SK-N-SH (cell line): ENCODE data around the gene LRRC37B.
"Not testable (repeated sequence)": the region's sequence is repeated elsewhere in the genome, so short reads cannot be mapped to it uniquely, and the experiment has no call there.

ENCODE experiments used
- CTCF ChIP-seq: fragments of 200-600 bp; sonication (generic); IDR thresholded peaks from 2 replicates; pipeline ENCODE4 v1.6.1; 2017; ENCODE audit warnings: antibody characterized with exemption, mild to moderate bottlenecking, moderate library complexity
- EP300 ChIP-seq, 2 experiments: IDR thresholded peaks; 2 replicates each; pipeline versions ENCODE4 v1.4.0 to v1.6.1; 2012; ENCODE audit warnings: borderline replicate concordance in 1 of 2, low read depth in 1 of 2, low read length in 1 of 2
- MEF2A ChIP-seq: IDR thresholded peaks from 2 replicates; pipeline ENCODE4 v1.4.0; 2012; ENCODE audit warnings: low read depth, borderline replicate concordance
- NFIC ChIP-seq: IDR thresholded peaks from 2 replicates; pipeline ENCODE4 v1.4.0; 2012; ENCODE audit warnings: borderline replicate concordance
- POLR2AphosphoS5 ChIP-seq: IDR thresholded peaks from 2 replicates; pipeline ENCODE4 v1.6.1; 2012; ENCODE audit warnings: low read depth, low read length
- RAD21 ChIP-seq: IDR thresholded peaks from 2 replicates; pipeline ENCODE4 v1.6.1; 2012; ENCODE audit warnings: mild to moderate bottlenecking, low read length
- REST ChIP-seq: IDR thresholded peaks from 2 replicates; pipeline ENCODE4 v1.6.1; 2012; ENCODE audit warnings: mild to moderate bottlenecking, low read depth, low read length, moderate library complexity
- RXRA ChIP-seq: IDR thresholded peaks from 2 replicates; pipeline ENCODE4 v1.4.0; 2012; ENCODE audit warnings: low read depth, mild to moderate bottlenecking, borderline replicate concordance
- SIN3A ChIP-seq: IDR thresholded peaks from 2 replicates; pipeline ENCODE4 v1.6.1; 2012; ENCODE audit warnings: low read depth, mild to moderate bottlenecking, low read length, moderate library complexity, borderline replicate concordance
- SMC3 ChIP-seq: IDR thresholded peaks from 2 replicates; pipeline ENCODE4 v1.6.1; 2012; ENCODE audit warnings: low read depth, low read length, improper control_type of control experiment
- TEAD4 ChIP-seq: IDR thresholded peaks from 2 replicates; pipeline ENCODE4 v1.4.0; 2012; ENCODE audit warnings: mild to moderate bottlenecking, borderline replicate concordance; ENCODE audit not compliant: insufficient read depth
- USF2 ChIP-seq: fragments of 150-350 bp; IDR thresholded peaks from 2 replicates; pipeline ENCODE4 v1.6.1; 2017; ENCODE audit warnings: antibody characterized with exemption, low read length, low read depth, borderline replicate concordance

- TF ChIP-seq RAD21; CTCF; NFIC; SMC3; POLR2AphosphoS5; USF2; EP300 (IDR thresholded peaks at IDR 0.05; ENCODE audit: borderline replicate concordance in 1 of 2, low read depth in 1 of 2, low read length in 1 of 2); REST; SIN3A; MEF2A; TEAD4; RXRA: not testable (repeated sequence)
Observed at GRCh38 chr17:32055425-32055824, 48.2 kb downstream of the LRRC37B start.
